Neural cell (in vitro differentiated cells): ENCODE results near the gene TMEM238L.

Experiments
- EP300 ChIP-seq: fragments of 450-650 bp; conservative IDR thresholded peaks from 2 replicates; pipeline ENCODE4 v1.6.1; 2014; ENCODE audit warnings: antibody characterized with exemption, mild to moderate bottlenecking, moderate library complexity; ENCODE audit not compliant: poor library complexity, severe bottlenecking
- EZH2 ChIP-seq: fragments of 200-600, 300-800 bp; shearing (Covaris generic), sonication (generic); IDR thresholded peaks from 2 replicates; pipeline ENCODE4 v1.6.1; 2014; ENCODE audit warnings: antibody characterized with exemption, low read length, borderline replicate concordance, mild to moderate bottlenecking; ENCODE audit not compliant: insufficient read depth, poor library complexity, severe bottlenecking
- MXI1 ChIP-seq: fragments of 450-650 bp; conservative IDR thresholded peaks from 2 replicates; pipeline ENCODE4 v1.6.1; 2014; ENCODE audit warnings: antibody characterized with exemption, mild to moderate bottlenecking; ENCODE audit not compliant: poor library complexity, severe bottlenecking
- POLR2AphosphoS5 ChIP-seq: IDR thresholded peaks from 2 replicates; pipeline ENCODE4 v1.6.1; 2012
- RAD21 ChIP-seq: fragments of 450-650 bp; conservative IDR thresholded peaks from 2 replicates; pipeline ENCODE4 v1.6.1; 2014; ENCODE audit warnings: antibody characterized with exemption, mild to moderate bottlenecking, moderate library complexity
- SMC3 ChIP-seq: fragments of 450-650 bp; conservative IDR thresholded peaks from 2 replicates; pipeline ENCODE4 v1.6.1; 2014; ENCODE audit warnings: antibody characterized with exemption, mild to moderate bottlenecking, moderate library complexity; ENCODE audit not compliant: poor library complexity
- TAF1 ChIP-seq: IDR thresholded peaks from 2 replicates; pipeline ENCODE4 v1.6.1; 2012; ENCODE audit warnings: low read depth
- TF ChIP-seq, protein P1 (sequence below): fragments of 450-650 bp; IDR thresholded peaks from 2 replicates; pipeline ENCODE4 v1.5.1; 2014; ENCODE audit warnings: antibody characterized with exemption, mild to moderate bottlenecking, moderate library complexity; ENCODE audit not compliant: poor library complexity, severe bottlenecking
- TF ChIP-seq, protein P2 (sequence below): IDR thresholded peaks from 2 replicates; pipeline ENCODE4 v1.6.1; 2012; ENCODE audit warnings: borderline replicate concordance

DNA sequence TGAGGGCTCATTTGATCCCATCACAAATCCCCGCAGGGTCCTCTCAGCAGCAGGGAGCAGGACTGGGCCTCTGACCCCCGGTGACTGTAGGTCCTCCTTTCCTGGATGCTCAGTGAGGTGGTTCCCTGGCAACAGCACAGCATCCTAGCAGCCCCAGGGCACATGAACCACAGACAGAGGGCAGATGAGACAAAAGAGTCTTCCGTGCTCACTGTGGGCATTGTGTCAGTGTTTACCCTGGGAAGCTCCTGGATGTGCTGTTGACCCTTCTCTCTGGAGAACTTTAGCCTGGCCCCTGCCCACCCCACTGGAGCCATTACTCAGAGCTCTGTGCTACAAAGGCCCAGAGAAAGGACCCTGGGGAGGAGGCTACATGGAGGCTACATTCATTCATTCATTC lies 52.3 kb downstream of the TMEM238L start:
- TF ChIP-seq, protein P1, sequence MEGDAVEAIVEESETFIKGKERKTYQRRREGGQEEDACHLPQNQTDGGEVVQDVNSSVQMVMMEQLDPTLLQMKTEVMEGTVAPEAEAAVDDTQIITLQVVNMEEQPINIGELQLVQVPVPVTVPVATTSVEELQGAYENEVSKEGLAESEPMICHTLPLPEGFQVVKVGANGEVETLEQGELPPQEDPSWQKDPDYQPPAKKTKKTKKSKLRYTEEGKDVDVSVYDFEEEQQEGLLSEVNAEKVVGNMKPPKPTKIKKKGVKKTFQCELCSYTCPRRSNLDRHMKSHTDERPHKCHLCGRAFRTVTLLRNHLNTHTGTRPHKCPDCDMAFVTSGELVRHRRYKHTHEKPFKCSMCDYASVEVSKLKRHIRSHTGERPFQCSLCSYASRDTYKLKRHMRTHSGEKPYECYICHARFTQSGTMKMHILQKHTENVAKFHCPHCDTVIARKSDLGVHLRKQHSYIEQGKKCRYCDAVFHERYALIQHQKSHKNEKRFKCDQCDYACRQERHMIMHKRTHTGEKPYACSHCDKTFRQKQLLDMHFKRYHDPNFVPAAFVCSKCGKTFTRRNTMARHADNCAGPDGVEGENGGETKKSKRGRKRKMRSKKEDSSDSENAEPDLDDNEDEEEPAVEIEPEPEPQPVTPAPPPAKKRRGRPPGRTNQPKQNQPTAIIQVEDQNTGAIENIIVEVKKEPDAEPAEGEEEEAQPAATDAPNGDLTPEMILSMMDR, result no peak
- TF ChIP-seq RAD21, result no peak
- no peak for TF ChIP-seq POLR2AphosphoS5
- TF ChIP-seq EZH2, result no peak
- TF ChIP-seq, protein P2, sequence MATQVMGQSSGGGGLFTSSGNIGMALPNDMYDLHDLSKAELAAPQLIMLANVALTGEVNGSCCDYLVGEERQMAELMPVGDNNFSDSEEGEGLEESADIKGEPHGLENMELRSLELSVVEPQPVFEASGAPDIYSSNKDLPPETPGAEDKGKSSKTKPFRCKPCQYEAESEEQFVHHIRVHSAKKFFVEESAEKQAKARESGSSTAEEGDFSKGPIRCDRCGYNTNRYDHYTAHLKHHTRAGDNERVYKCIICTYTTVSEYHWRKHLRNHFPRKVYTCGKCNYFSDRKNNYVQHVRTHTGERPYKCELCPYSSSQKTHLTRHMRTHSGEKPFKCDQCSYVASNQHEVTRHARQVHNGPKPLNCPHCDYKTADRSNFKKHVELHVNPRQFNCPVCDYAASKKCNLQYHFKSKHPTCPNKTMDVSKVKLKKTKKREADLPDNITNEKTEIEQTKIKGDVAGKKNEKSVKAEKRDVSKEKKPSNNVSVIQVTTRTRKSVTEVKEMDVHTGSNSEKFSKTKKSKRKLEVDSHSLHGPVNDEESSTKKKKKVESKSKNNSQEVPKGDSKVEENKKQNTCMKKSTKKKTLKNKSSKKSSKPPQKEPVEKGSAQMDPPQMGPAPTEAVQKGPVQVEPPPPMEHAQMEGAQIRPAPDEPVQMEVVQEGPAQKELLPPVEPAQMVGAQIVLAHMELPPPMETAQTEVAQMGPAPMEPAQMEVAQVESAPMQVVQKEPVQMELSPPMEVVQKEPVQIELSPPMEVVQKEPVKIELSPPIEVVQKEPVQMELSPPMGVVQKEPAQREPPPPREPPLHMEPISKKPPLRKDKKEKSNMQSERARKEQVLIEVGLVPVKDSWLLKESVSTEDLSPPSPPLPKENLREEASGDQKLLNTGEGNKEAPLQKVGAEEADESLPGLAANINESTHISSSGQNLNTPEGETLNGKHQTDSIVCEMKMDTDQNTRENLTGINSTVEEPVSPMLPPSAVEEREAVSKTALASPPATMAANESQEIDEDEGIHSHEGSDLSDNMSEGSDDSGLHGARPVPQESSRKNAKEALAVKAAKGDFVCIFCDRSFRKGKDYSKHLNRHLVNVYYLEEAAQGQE, result no peak
- TF ChIP-seq EP300, result no peak
- no peak for TF ChIP-seq SMC3
- no peak for TF ChIP-seq MXI1
- no peak for TF ChIP-seq TAF1
